Activated B cell treated with CpG ODN at 0.5 μM for 24 hours (primary cell): ENCODE measurements around the gene SPATA25. TPM values are rescaled to one million over a fixed set of nuclear protein-coding genes. Genes with fewer than 3 reads are reported as not detected.
A peak's percentile ranks its signal among the peaks of the same experiment; 100 is the strongest.
"Not testable (repeated sequence)": the region's sequence is repeated elsewhere in the genome, so short reads cannot be mapped to it uniquely, and the experiment has no call there.

Experiments
- ATAC-seq: fragments of 200-7000 bp; cut with Tn5 transposase; one replicate; pipeline ENCODE4 v1.10.0; 2021; ENCODE audit warnings: low read depth, mild to moderate bottlenecking, moderate library complexity
- CTCF ChIA-PET: fragments of 350-600 bp; sonication (Branson Sonifier 250); formaldehyde crosslinking; loops from one replicate; lab custom pipeline; 2021; ENCODE audit warnings: antibody characterized with exemption; lab: Charles Lee
- POLR2A ChIA-PET: fragments of 350-600 bp; sonication (Branson Sonifier 250); formaldehyde crosslinking; loops from one replicate; lab custom pipeline; 2021; ENCODE audit warnings: antibody characterized with exemption; lab: Charles Lee
- DNase-seq: peaks from one replicate; pipeline ENCODE4 v3.0.0; 2022
- H3K27ac Mint-ChIP-seq: one replicate; pipeline ENCODE4 v1.8.0; 2020; ENCODE audit warnings: mixed read lengths
- H3K27me3 Mint-ChIP-seq: one replicate; pipeline ENCODE4 v1.8.0; 2021; ENCODE audit warnings: mixed read lengths
- H3K36me3 Mint-ChIP-seq: one replicate; pipeline ENCODE4 v1.8.0; 2021; ENCODE audit warnings: low read depth, mixed read lengths
- H3K4me1 Mint-ChIP-seq: one replicate; pipeline ENCODE4 v1.8.0; 2021; ENCODE audit warnings: mixed read lengths
- H3K4me3 Mint-ChIP-seq: one replicate; pipeline ENCODE4 v1.8.0; 2020; ENCODE audit warnings: mild to moderate bottlenecking, mixed read lengths
- H3K9me3 Mint-ChIP-seq: one replicate; pipeline ENCODE4 v1.8.0; 2020; ENCODE audit warnings: mixed read lengths
- intact Hi-C: fragments of 100-400 bp; cut with micrococcal nuclease; formaldehyde crosslinking; loops from one replicate; pipeline ENCODE4 v1.15.1; 2024
- total RNA-seq: library from RNA; stranded (reverse); gene quantifications from 2 replicates; pipeline ENCODE4 v1.2.3, GENCODE V29; 2022
- TF ChIP-seq, protein P1 (sequence below): fragments of 200-600 bp; IDR thresholded peaks from one replicate; pipeline ENCODE4 v1.8.0; 2022; ENCODE audit warnings: antibody characterized with exemption, mild to moderate bottlenecking

Gene SPATA25
- total RNA-seq, 1 donor from 2014 or later = 0.53 TPM

DNA sequence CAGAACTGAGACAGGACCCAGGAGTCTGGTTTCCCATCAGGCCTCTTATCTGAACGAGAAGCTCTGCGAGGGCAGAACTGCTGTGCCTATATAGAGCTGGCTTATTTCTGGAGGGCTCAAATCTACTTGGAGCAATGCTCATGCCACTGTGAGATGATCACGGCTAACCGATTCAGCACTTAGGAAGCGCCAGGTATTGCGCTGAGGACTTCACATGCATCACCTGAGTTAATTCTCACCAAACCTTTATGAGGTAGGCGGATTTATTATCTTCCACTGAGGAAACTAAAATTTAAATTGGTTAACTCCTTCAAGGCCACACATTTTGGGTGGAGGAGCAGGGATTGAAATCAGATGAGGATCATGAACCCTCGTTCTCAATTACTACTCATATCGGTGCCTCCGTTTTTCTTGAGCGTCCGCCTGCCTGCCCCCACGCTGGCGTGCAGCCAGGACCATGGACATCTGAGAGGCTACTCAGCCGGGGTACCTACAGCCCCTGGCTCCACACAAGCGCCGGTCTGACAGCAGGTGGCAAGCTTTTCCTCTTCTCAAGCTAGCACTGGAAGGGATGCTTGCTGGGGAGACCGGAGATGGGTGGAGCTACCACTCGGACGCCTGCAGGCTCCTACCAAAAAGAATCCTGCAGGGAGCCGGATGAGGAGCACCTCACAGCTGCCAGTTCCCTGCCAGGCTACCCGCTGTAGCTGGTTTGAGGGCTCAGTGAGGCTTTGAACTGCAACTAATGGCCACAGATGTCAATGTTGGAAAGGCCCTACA lies 46.0 kb upstream of the SPATA25 start:
- ChIA-PET CTCF (interaction anchor here (1.2 to 3.0 kb wide), 3 partner anchors 36 to 134 kb away, joined by 3 to 15 read pairs (median 4); partner anchors contain the start of genes CTSA and NEURL2), POLR2A (interaction anchor here (0.6 to 6.4 kb wide), 11 partner anchors 15 to 431 kb away, joined by 3 to 110 read pairs (median 11); partner anchors contain the start of genes ACOT8, CTSA, NEURL2 and PLTP)
- ATAC-seq = no peak
- peak; percentile 44 for DNase-seq
- TF ChIP-seq, protein P1, sequence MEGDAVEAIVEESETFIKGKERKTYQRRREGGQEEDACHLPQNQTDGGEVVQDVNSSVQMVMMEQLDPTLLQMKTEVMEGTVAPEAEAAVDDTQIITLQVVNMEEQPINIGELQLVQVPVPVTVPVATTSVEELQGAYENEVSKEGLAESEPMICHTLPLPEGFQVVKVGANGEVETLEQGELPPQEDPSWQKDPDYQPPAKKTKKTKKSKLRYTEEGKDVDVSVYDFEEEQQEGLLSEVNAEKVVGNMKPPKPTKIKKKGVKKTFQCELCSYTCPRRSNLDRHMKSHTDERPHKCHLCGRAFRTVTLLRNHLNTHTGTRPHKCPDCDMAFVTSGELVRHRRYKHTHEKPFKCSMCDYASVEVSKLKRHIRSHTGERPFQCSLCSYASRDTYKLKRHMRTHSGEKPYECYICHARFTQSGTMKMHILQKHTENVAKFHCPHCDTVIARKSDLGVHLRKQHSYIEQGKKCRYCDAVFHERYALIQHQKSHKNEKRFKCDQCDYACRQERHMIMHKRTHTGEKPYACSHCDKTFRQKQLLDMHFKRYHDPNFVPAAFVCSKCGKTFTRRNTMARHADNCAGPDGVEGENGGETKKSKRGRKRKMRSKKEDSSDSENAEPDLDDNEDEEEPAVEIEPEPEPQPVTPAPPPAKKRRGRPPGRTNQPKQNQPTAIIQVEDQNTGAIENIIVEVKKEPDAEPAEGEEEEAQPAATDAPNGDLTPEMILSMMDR = no peak
- peak overlapping the region; percentile 96 for H3K27ac Mint-ChIP-seq
- peak overlapping the region; percentile 97 for H3K4me3 Mint-ChIP-seq
- peaks cover 29% of the 10 kb centered on the region for H3K4me1 Mint-ChIP-seq
- intact Hi-C loops = no loop called here
- peaks cover 28% of the 10 kb centered on the region for H3K36me3 Mint-ChIP-seq
- no peaks in the 10 kb centered on the region for H3K27me3 Mint-ChIP-seq
- no peaks in the 10 kb centered on the region for H3K9me3 Mint-ChIP-seq

DNA sequence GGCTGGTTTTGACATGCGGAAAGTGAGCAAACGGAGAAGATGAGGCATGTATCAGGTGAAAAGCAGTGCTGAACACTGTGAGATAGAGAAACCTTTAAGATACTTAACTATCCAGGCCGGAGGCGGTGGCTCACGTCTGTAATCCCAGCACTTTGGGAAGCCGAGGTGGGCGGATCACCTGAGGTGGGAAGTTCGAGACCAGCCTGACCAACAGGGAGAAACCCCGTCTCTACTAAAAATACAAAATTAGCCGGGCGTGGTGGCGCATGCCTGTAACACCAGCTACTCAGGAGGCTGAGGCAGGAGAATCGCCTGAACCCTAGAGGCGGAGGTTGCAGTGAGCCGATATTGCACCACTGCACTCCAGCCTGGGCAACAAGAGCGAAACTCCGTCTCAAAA lies 44.3 kb upstream of the SPATA25 start:
- POLR2A ChIA-PET = interaction anchor here (0.7 to 1.8 kb wide), 3 partner anchors 41 to 112 kb away, joined by 6 to 7 read pairs (median 7); partner anchors contain the start of gene ZSWIM1
- H3K27ac Mint-ChIP-seq, ATAC-seq, intact Hi-C loops, CTCF ChIA-PET, H3K27me3 Mint-ChIP-seq, H3K4me3 Mint-ChIP-seq, DNase-seq, H3K9me3 Mint-ChIP-seq: not testable (repeated sequence)
- peaks cover 15% of the 10 kb centered on the region for H3K4me1 Mint-ChIP-seq
- peaks cover 13% of the 10 kb centered on the region for H3K36me3 Mint-ChIP-seq

DNA sequence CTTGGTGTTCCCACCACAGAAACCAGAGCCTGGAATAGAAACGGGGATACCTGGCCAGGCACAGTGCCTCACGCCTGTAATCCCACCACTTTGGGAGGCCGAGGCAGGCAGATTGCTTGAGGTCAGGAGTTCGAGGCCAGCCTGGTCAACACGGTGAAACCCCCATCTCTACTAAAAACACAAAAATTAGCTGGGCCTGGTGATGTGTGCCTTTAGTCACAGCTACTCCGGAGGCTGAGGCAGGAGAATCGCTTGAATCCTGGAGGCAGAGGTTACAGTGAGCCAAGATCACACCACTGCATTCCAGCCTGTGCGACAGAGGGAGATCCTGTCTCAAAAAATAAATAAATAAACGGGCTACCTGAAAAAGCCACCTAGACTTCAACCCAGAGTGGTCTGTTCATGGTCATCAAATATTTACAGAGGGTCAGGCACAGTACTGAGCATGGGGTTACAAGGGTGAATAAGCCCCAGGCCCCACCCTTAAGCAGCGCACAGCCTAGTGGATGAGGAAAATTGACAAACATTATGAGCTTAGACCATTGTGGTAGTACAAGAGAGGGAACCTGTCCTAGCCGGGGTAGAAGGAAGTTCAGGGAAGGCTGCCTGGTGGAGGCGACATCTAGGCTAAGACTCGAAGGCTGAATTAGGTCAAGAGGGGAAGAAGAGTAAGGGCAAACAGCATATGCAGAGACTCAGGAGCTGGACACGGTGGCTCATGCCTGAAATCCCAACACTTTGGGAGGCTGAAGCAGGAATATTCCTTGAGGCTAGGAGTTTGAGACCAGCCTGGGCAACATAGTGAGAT lies 39.9 kb upstream of the SPATA25 start:
- Mint-ChIP-seq H3K27me3 (no peaks in the 10 kb centered on the region), H3K4me1 (no peaks in the 10 kb centered on the region), H3K27ac (no peak overlapping the region), H3K9me3 (no peaks in the 10 kb centered on the region), H3K36me3 (peaks cover 2% of the 10 kb centered on the region), H3K4me3 (no peak overlapping the region)
- TF ChIP-seq, protein P1 = no peak
- ATAC-seq (no peak), DNase-seq (no peak)
- POLR2A ChIA-PET = interaction anchor here (0.5 to 2.3 kb wide), 4 partner anchors 8 to 46 kb away, joined by 3 to 7 read pairs (median 4); partner anchors contain the start of gene ZSWIM1
- CTCF ChIA-PET = no interaction called here
- intact Hi-C loops = no loop called here

DNA sequence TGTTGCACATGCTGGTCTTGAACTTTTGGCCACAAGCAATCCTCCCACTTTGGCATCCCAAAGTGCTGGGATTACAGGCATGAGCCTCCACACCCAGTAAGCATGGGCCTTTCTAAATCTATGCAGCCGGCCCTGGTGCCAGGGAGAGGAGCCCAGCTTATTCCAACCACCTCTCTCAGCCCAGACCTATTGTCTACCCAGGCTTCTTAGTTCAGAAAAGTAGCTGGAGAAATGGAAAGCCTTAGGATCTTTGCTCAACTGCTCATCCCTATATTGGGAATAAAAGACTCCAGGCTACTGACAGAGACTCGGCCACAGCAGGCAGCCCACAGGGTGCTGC lies 39.3 kb upstream of the SPATA25 start:
- peaks cover 2% of the 10 kb centered on the region for H3K27me3 Mint-ChIP-seq

DNA sequence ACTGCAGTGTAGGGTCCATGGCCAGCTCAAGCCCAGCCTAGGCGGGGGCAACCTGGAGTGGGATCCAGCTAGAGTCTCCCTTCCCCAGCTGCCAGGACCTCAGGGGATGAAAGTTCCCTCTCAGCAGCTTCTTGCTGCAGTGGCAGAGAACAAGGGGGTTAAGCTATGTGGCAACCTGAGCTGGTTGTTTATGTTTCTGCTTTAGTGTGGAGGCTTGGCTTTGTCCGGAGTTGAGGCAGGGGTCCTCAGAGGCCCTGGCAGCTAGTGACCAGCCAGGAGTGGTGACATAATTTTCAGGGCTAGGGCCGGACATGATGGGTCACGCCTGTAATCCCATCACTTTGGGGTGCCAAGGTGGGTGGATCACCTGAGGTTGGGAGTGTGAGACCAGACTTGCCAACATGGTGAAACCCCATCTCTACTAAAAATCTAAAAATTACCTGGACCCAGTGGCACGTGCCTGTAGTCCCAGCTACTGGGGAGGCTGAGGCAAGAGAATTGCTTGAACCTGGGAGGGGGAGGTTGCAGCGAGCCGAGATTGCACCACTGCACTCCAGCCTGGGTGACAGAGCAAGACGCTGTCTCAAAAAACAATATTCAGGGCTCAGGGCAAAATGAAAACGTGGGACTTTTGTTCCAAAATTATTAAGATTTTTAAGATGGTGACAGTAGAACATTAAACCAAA lies 38.5 kb upstream of the SPATA25 start:
- ATAC-seq = no peak
- ChIA-PET POLR2A (interaction anchor here (1.3 to 2.3 kb wide), 2 partner anchors 9 to 10 kb away, joined by 4 to 7 read pairs; no protein-coding TSS in a partner anchor), CTCF (no interaction called here)
- Mint-ChIP-seq H3K9me3 (no peaks in the 10 kb centered on the region), H3K36me3 (no peaks in the 10 kb centered on the region), H3K27me3 (peaks cover 7% of the 10 kb centered on the region), H3K4me1 (no peaks in the 10 kb centered on the region), H3K4me3 (no peak overlapping the region), H3K27ac (no peak overlapping the region)
- TF ChIP-seq, protein P1 = no peak
- intact Hi-C loops = no loop called here
- no peak for DNase-seq

More for the DNA sequence above, 39.3 kb upstream of the SPATA25 start:
- ChIA-PET CTCF (no interaction called here), POLR2A (interaction anchor here (1.3 to 2.3 kb wide), 2 partner anchors 8 to 9 kb away, joined by 4 to 7 read pairs; no protein-coding TSS in a partner anchor)
- Mint-ChIP-seq H3K36me3 (peaks cover 2% of the 10 kb centered on the region), H3K9me3 (no peaks in the 10 kb centered on the region), H3K4me3 (no peak overlapping the region), H3K4me1 (no peaks in the 10 kb centered on the region), H3K27ac (no peak overlapping the region)
- intact Hi-C loops = no loop called here
- no peak for DNase-seq
- TF ChIP-seq, protein P1 = no peak
- no peak for ATAC-seq
